Activated T-cell treated with anti-CD3 and anti-CD28 coated beads for 4 hours (primary cell): ENCODE results near the gene SEMA4F.

Experiments
- DNase-seq: peaks from one replicate; pipeline ENCODE4 v3.0.0-alpha.2; 2020

Gene SEMA4F

DNA sequence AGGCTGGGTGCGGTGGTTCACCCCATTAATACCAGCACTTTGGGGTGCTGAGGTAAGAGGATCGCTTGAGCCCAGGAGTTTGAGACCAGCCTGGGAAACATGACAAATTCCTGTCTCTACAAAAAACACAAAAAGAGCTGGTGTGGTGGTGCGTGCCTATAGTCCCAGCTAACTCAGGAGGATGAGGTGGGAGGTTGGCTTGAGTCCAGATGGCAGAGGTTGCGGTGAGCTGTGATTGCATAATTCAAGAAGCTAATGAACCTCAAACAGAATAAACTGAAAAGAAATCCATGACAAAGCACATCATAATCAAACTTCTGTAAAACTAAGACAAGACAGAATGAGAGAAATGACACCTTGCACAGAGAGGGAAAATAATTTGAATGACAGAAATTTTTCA, 54.8 kb downstream of the SEMA4F start:
- no peak for DNase-seq

DNA sequence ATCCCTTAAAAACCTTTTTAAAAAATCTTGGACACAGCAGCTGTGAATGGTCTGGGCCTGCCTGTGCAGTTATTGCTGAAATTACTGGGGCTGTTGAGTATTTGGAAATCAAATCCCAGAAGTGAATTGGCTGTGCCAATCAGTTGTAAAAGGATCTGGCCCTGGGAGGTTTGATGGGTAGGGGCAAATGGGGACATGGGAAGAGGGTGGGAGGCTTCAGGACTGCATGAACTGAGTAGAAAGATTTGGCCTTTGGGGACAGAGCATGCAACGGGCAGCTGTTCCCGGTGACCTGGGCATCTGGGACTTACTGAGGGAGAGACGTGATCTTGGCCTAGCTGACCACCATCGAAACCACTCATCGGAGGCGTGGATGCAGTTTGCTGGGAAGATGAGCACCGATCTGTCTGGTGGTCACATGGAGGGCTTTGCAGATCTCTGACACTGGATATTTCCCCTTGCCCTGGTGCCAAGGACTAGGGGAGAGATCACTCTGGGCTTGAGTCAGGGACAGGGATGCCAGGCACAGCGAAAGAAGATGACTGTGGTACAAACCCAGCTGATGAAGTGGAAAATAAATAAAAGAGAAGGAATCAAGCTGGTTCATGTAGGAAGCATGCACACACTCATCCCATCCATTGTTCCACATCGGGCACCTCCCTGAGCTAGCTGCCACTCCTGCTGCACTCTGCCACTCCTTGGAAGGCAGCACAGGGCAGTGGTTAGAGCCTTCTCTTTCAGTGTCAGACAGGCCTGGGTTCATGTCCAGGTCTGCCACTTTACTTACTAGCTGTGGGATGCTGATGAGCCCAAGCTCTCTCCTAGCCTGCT, 58.4 kb downstream of the SEMA4F start:
- no peak for DNase-seq

DNA sequence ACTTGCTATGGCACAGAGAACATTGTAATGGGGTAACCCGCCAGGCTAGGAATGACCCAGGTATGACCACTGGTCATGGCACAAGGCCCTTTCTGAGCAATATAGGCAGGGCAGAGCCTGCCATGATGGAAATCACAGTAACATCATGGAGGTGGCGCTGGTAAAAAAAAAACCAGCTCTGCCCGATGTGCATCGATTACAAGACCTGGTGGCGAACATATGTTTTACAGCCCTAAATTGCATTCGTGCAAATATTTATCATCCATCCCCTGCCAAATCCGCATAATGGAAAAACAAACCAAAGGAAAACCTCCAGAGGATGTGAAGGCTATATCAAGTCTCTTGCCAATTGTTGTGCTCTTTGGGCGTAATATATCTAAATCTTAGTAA, 60.6 kb downstream of the SEMA4F start:
- DNase-seq, result no peak

DNA sequence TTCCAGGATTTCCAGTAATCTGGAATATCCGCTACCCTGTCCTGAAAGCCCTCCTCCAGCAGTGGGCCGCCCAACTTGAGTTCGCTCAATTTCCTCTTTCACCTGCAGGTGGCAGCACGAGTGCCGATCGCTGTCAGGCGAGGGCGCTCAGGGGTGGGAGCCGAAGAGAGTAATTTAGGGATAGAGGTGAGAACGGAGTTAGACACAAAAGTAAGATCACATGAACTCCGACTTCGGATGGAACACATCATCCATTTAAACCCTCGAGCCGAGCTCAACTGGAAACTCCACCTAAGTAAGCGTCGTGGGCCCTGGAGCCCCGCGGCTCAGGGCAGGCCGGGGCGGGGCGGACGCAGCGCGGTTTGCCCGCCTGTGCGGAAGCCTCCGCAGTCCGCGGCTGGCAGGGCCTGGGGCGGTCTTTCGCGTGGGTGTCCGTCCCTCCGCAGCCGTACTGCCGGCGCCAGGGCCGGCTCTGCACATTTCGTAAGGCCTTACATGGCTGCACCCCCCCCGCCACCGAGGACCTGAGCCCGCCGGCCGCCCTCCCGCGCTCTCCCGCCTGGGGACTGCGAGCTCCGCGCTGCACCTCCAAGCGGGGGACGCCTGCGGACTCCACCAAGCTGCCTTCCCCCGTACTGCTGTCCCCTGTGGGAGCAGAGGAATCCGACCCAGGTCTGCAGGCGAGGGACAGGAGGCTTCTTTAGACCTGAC, 61.2 kb downstream of the SEMA4F start:
- peak; percentile 78 for DNase-seq

DNA sequence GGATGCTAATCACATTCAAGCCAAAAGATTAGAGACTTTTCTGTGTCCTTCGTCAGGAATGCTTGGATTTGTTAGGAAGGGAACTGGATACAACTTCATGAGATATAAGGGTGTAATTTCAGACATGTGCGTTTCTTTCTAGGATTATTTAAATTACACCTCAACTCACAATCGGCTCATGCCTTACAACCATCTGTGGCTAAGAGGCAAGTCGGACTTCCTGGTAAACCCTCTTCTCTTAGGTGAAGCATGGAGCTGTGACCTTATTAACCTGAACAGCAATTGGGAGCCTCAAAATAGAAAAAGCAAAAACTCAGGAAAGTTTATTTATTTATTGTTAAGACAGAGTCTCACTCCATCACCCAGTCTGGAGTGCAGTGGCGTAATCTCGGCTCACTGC, 61.8 kb downstream of the SEMA4F start:
- no peak for DNase-seq

DNA sequence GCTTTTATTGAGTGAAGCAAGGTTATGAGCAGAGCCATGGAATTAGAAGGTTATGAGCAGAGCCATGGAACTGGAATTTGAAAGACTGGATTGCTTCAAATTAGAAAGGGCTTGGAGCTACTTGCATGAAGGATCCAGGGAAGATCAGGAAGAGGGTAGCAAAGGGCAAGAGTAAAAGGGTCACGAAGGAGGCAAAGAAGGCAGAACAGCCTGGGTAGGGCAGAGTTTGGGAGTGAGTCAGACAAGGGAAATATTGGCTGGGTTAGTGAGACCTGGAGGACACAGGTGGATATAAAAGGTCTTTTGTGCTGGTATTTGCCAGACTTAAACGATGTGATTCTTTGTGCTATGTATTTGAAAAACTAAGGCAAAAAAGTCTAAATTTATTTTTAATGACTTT, 65.0 kb downstream of the SEMA4F start:
- no peak for DNase-seq

DNA sequence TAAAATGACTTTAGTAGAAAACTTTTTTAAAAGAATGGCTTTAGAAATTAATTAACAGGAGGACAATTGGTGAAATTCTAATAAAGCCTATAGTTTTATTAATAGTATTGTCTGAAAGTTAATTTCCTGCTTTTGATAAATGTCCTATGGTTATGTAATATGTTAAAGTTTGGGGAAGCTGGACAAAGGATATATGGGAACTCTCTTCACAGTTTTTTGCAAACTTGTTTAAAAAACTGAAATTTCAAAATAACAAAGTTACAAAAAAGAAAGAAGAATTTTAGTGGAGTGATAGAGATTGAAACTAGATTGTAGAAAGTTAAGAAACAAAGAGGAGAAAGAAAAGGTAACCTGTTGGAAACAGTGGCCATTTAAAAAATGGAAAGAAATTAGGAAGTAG, 67.3 kb downstream of the SEMA4F start:
- no peak for DNase-seq

DNA sequence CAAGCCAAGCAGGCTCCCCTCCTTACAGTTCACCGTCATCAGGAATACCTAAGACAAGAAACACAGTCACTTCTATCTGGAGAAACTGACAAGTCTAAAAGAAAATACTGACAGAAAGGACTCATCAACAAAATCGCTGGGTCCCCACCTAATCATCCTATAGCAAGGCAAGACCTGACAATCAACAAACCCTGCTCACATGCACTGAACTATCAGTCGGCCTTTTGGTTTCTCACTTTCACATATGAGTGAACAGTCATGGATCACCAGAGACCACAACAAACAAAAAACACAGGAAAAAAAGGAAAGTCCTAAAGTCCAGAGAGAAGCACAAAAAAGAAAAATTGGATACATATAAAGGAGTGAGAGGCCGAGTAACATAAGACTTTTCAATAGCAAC, 70.4 kb downstream of the SEMA4F start:
- DNase-seq, result no peak

DNA sequence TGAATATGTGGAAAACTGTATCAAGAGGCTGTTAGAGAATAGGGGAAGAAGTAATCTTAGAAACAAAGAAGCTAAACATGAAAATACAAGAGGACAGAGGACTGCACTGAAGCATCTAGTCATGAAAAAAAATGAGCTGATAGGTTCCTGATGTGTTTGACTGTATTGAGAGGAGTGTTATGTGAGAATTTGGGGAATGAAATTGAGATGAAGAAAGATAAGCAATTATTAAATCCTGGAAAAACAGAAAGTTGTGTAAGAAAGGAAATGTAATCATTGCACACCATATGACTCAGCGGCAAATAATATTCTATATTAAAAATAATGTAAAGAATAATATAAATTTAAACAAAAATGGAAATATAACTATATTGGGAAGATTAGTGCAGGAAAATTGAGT, 71.2 kb downstream of the SEMA4F start:
- DNase-seq, result no peak

DNA sequence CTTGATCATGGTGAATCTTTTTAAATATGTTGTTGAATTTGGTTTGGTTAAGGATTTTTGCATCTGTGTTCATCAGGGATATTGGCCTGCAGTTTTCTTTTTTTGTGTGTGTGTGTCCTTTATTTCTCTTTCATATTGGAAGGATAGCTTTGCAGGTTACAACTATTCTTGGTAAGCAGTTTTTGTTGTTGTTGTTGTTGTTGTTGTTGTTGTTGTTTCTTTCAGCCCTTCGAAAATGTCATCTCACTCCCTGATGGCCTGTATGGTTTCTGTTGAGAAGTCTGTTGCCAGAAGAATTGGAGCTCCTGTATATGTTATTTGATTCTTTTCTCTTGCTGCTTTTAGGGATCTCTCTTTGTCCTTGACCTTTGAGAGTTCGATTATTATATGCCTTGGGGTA, 74.8 kb downstream of the SEMA4F start:
- no peak for DNase-seq

DNA sequence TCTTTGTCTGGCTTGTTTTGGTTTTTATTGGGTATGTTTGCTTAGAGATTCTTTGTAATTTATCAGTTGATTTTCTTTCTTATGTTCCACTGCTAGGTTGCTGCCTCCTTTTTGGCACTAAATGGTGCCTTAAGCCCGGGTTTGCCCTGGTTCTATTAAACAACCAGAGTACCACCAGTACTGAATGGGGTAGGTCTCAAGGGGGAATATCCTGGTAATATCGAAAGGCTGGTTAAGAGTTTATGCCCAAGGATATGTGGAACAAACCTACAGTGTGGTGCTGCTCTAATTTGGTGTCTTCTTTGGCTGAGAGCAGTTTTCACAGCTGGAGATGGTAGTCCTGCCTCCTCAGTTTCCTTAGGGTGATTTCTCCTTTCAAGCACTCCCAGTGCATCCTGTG, 76.5 kb downstream of the SEMA4F start:
- no peak for DNase-seq
